GM21723 (cell line): ENCODE data around the gene KCNN2.
A peak's percentile ranks its signal among the peaks of the same experiment; 100 is the strongest.
"Not testable (repeated sequence)": the region's sequence is repeated elsewhere in the genome, so short reads cannot be mapped to it uniquely, and the experiment has no call there.

Source experiments
- ATAC-seq: cut with Tn5 transposase; IDR thresholded peaks from one replicate; pipeline ENCODE4 v1.9.1; 2021; ENCODE audit warnings: mild to moderate bottlenecking, moderate library complexity; ENCODE audit not compliant: unreplicated experiment

Gene KCNN2

GRCh38 chr5:114418176-114419066 lies 56.6 kb downstream of the KCNN2 start:
- ATAC-seq, result peak; percentile 97

- peak; percentile 33 for ATAC-seq
Observed at GRCh38 chr5:114419067-114419388, 57.2 kb downstream of the KCNN2 start.

GRCh38 chr5:114419959-114420358 lies 58.1 kb downstream of the KCNN2 start:
- no peak for ATAC-seq

GRCh38 chr5:114427204-114427603 lies 65.3 kb downstream of the KCNN2 start:
- ATAC-seq, result no peak

GRCh38 chr5:114430532-114430931 lies 68.7 kb downstream of the KCNN2 start:
- ATAC-seq, result no peak

- ATAC-seq, result not testable (repeated sequence)
Observed at GRCh38 chr5:114432684-114433083, 70.8 kb downstream of the KCNN2 start.

- ATAC-seq, result no peak
Observed at GRCh38 chr5:114434396-114435219, 72.7 kb downstream of the KCNN2 start.

GRCh38 chr5:114435220-114435481 lies 73.3 kb downstream of the KCNN2 start:
- no peak for ATAC-seq

- ATAC-seq, result peak; percentile 71
Observed at GRCh38 chr5:114435885-114436299, 74.0 kb downstream of the KCNN2 start.

- no peak for ATAC-seq
Observed at GRCh38 chr5:114437936-114438335, 76.1 kb downstream of the KCNN2 start.

GRCh38 chr5:114438471-114438870 lies 76.6 kb downstream of the KCNN2 start:
- ATAC-seq, result no peak

GRCh38 chr5:114447084-114447773 lies 85.4 kb downstream of the KCNN2 start:
- ATAC-seq, result no peak

- ATAC-seq, result no peak
Observed at GRCh38 chr5:114448481-114448880, 86.6 kb downstream of the KCNN2 start.

- peak; percentile 99 for ATAC-seq
Observed at GRCh38 chr5:114449860-114450421, 88.1 kb downstream of the KCNN2 start.

- no peak for ATAC-seq
Observed at GRCh38 chr5:114450437-114450836, 88.6 kb downstream of the KCNN2 start.

GRCh38 chr5:114458726-114459125 lies 96.9 kb downstream of the KCNN2 start:
- no peak for ATAC-seq

GRCh38 chr5:114467171-114467570 lies 105.3 kb downstream of the KCNN2 start:
- no peak for ATAC-seq

GRCh38 chr5:114467729-114468128 lies 105.9 kb downstream of the KCNN2 start:
- no peak for ATAC-seq

- ATAC-seq, result no peak
Observed at GRCh38 chr5:114469372-114469771, 107.5 kb downstream of the KCNN2 start.

GRCh38 chr5:114471529-114471928 lies 109.7 kb downstream of the KCNN2 start:
- no peak for ATAC-seq

GRCh38 chr5:114473541-114473940 lies 111.7 kb downstream of the KCNN2 start:
- ATAC-seq, result no peak
